GM12878 (cell line): ENCODE measurements around the gene NEU4. TPM values are rescaled to one million over a fixed set of nuclear protein-coding genes. Genes with fewer than 3 reads are reported as not detected.
A peak's percentile ranks its signal among the peaks of the same experiment; 100 is the strongest.

Experiments
- ATAC-seq: fragments of 200-7000 bp; cut with Tn5 transposase; 3 replicates; pipeline ENCODE4 v1.9.1; 2020; ENCODE audit warnings: mild to moderate bottlenecking, moderate library complexity
- BruUV-seq: library from RNA; stranded (reverse); fragments of 400-500 nt; replicated peaks from 2 replicates; lab custom pipeline; 2021; lab: Mats Ljungman, UMichigan
- CTCF ChIA-PET: fragments of 300-600 bp; sonication (Branson Sonifier 250); formaldehyde crosslinking; extraction: SDS; loops from one replicate; lab custom pipeline; 2021; ENCODE audit warnings: inconsistent platforms; lab: Yijun Ruan, JAX
- POLR2A ChIA-PET: fragments of 350-600 bp; formaldehyde crosslinking; extraction: SDS; loops from one replicate; lab custom pipeline; 2021; ENCODE audit warnings: inconsistent platforms; lab: Charles Lee
- RAD21 ChIA-PET: fragments of 300-600 bp; sonication (Branson Sonifier 250); formaldehyde crosslinking; loops from one replicate; lab custom pipeline; 2023; ENCODE audit warnings: antibody characterized with exemption; ENCODE audit not compliant: unreplicated experiment; lab: Charles Lee
- SMC1A ChIA-PET: fragments of 300-600 bp; sonication (Branson Sonifier 250); formaldehyde crosslinking; loops from one replicate; lab custom pipeline; 2023; ENCODE audit not compliant: unreplicated experiment, uncharacterized antibody; lab: Charles Lee
- DNase-seq: peaks from one replicate; pipeline ENCODE4 v3.0.0-alpha.2; 2011; ENCODE audit warnings: low read depth, low spot score
- FAIRE-seq: peaks from 3 replicates; lab custom pipeline; 2011; peaks lifted over from hg19 to GRCh38; lab: Jason Lieb, UNC
- H2AFZ ChIP-seq: 2 replicates; pipeline ENCODE4 v1.6.0; 2011; ENCODE audit warnings: low read depth, low read length, control low read depth; ENCODE audit not compliant: control insufficient read depth
- H3K27ac ChIP-seq: 2 replicates; pipeline ENCODE4 v1.5.1; 2011; ENCODE audit warnings: control low read depth; ENCODE audit not compliant: control insufficient read depth, insufficient read depth
- H3K27me3 ChIP-seq, 2 experiments: replicated peaks in 1 of 2; 2 replicates each; pipeline versions ENCODE4 v1.6.0 to v1.6.1; 2011; ENCODE audit warnings: low read length in 1 of 2; ENCODE audit not compliant: control insufficient read depth in 2 of 2, insufficient read depth in 2 of 2
- H3K36me3 ChIP-seq, 2 experiments: 2 replicates each; pipeline ENCODE4 v1.5.1; 2011; ENCODE audit warnings: low read length in 1 of 2; ENCODE audit not compliant: control insufficient read depth in 2 of 2, insufficient read depth in 2 of 2
- H3K4me1 ChIP-seq: 2 replicates; pipeline ENCODE4 v1.6.1; 2011; ENCODE audit warnings: mild to moderate bottlenecking, low read length, moderate library complexity, mixed read lengths; ENCODE audit not compliant: control insufficient read depth, insufficient read depth
- H3K4me2 ChIP-seq: 2 replicates; pipeline ENCODE4 v1.6.0; 2011; ENCODE audit warnings: control low read depth; ENCODE audit not compliant: control insufficient read depth, insufficient read depth
- H3K4me3 ChIP-seq: fragments of 200-600 bp; sonication (generic); 2 replicates; pipeline ENCODE4 v1.5.1; 2016
- H3K79me2 ChIP-seq: 2 replicates; pipeline ENCODE4 v1.6.0; 2011; ENCODE audit warnings: low read length; ENCODE audit not compliant: control insufficient read depth, insufficient read depth
- H3K9ac ChIP-seq: 2 replicates; pipeline ENCODE4 v1.8.0; 2011; ENCODE audit warnings: low read length, control low read depth, mixed read lengths; ENCODE audit not compliant: control insufficient read depth, insufficient read depth
- H3K9me3 ChIP-seq: replicated peaks from 3 replicates; pipeline ENCODE4 v1.5.1; 2011; ENCODE audit warnings: mild to moderate bottlenecking, low read length; ENCODE audit not compliant: control insufficient read depth, insufficient read depth
- H4K20me1 ChIP-seq: 2 replicates; pipeline ENCODE4 v1.6.0; 2011; ENCODE audit not compliant: control insufficient read depth, insufficient read depth
- ATF7 ChIP-seq: fragments of 450-650 bp; IDR thresholded peaks from 2 replicates; pipeline ENCODE4 v1.6.1; 2016; ENCODE audit warnings: low read depth, mild to moderate bottlenecking
- BHLHE40 ChIP-seq, 2 experiments: fragments of 450-650 bp in 1 of 2; IDR thresholded peaks; 2 replicates each; pipeline ENCODE4 v1.6.1; 2011 to 2017; ENCODE audit warnings: low read depth in 2 of 2, borderline replicate concordance in 1 of 2, improper control_type of control experiment in 1 of 2, low read length in 1 of 2, mild to moderate bottlenecking in 1 of 2
- ESRRA ChIP-seq: IDR thresholded peaks from 2 replicates; pipeline ENCODE4 v1.6.1; 2012; ENCODE audit warnings: mild to moderate bottlenecking, low read length, improper control_type of control experiment
- NR2F1 ChIP-seq: fragments of 450-650 bp; conservative IDR thresholded peaks from 2 replicates; pipeline ENCODE4 v1.6.1; 2017; ENCODE audit warnings: mild to moderate bottlenecking
- PML ChIP-seq: IDR thresholded peaks from 2 replicates; pipeline ENCODE4 v1.6.1; 2012; ENCODE audit warnings: low read length, inconsistent platforms
- ZZZ3 ChIP-seq: IDR thresholded peaks from 2 replicates; pipeline ENCODE4 v1.6.1; 2011; ENCODE audit warnings: low read depth; ENCODE audit not compliant: control insufficient read depth, insufficient read length
- WGBS: methylation state at CpG from one replicate; pipeline ENCODE4 v1.1.6; 2016; ENCODE audit warnings: low lambda C conversion rate; ENCODE audit not compliant: insufficient replicate concordance, insufficient coverage; ENCODE audit errors: missing lambda C conversion rate; 5-methylcytosine and 5-hydroxymethylcytosine counted together
- in situ Hi-C: fragments of 300-500 bp; cut with MboI; formaldehyde crosslinking; loops from 9 replicates; pipeline ENCODE4 v1.14.3; 2018; ENCODE audit warnings: mixed read lengths
- intact Hi-C: fragments of 100-400 bp; cut with micrococcal nuclease; formaldehyde crosslinking; loops from one replicate; pipeline ENCODE4 v1.14.2; 2022; ENCODE audit not compliant: unreplicated experiment
- polyA plus RNA-seq, 11 experiments: library from polyadenylated mRNA; depleted of rRNA in 4 of 11; unstranded in 6 of 11; stranded (reverse) in 5 of 11; fragments of >200 nt; fragmentation: Nextera tagmentation in 4 of 11; fragmentation: Illumina TruSeq in 1 of 11; extraction: Ambion mirVana in 4 of 11; extraction: Trizol in 1 of 11; gene quantifications; 1 replicate in 1 of 11; 2 replicates in 10 of 11; pipeline versions ENCODE4 v1.2.1 to v1.2.3, GENCODE V29; 2011 to 2016; ENCODE audit warnings: inconsistent platforms in 2 of 11, missing spikeins in 2 of 11, low read depth in 1 of 11
- total RNA-seq, 4 experiments: library from RNA; depleted of rRNA in 3 of 4; stranded (reverse); fragments of >200 nt in 3 of 4; fragmentation: Illumina TruSeq in 1 of 4; extraction: Trizol in 1 of 4; gene quantifications; 2 replicates each; pipeline versions ENCODE4 v1.2.1 to v1.2.3, GENCODE V29; 2013 to 2021
- TF ChIP-seq, protein P1 (sequence below): IDR thresholded peaks from 2 replicates; pipeline ENCODE4 v1.6.1; 2011; ENCODE audit warnings: mild to moderate bottlenecking, low read depth, low read length, moderate library complexity; ENCODE audit not compliant: insufficient replicate concordance
- TF ChIP-seq, protein P2 (sequence below): IDR thresholded peaks from 2 replicates; pipeline ENCODE4 v1.6.1; 2012; ENCODE audit warnings: low read depth, low read length, improper control_type of control experiment

Gene NEU4
- total and polyA plus RNA-seq, 10 of the 15 experiments (the other 5 are each of a cell fraction or from before 2014, with no cell fraction given): 0.01 to 0.28 (median 0.14) TPM; not detected in 5

DNA sequence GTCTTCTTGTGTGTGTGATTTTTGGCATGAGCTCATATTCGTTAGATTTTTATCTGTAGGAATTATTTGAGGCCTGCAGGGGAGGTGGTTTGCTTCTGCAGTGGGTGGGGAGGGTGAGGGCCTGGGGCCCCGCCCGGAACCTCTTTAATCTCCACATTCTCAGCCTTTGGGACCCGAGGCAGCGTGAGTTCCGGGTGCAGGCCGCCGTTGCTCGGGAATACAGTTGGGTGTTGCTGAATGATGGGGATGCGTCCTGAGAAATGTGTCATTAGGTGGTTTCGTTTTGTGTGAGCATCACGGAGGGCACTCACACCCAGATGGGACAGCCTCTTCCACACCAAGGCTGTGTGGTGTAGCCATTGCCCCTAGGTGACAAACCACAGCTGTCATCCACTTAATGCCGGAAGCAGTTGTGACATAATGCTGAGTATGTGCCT is 46.0 kb upstream of the NEU4 start (continued):
- TF ChIP-seq, protein P1, sequence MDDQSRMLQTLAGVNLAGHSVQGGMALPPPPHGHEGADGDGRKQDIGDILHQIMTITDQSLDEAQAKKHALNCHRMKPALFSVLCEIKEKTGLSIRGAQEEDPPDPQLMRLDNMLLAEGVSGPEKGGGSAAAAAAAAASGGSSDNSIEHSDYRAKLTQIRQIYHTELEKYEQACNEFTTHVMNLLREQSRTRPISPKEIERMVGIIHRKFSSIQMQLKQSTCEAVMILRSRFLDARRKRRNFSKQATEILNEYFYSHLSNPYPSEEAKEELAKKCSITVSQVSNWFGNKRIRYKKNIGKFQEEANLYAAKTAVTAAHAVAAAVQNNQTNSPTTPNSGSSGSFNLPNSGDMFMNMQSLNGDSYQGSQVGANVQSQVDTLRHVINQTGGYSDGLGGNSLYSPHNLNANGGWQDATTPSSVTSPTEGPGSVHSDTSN: peak; percentile 72
- no peak for TF ChIP-seq ESRRA
- TF ChIP-seq PML: no peak
- peak; percentile 86; the same call in 1 of the 2 replicates for TF ChIP-seq ATF7

DNA sequence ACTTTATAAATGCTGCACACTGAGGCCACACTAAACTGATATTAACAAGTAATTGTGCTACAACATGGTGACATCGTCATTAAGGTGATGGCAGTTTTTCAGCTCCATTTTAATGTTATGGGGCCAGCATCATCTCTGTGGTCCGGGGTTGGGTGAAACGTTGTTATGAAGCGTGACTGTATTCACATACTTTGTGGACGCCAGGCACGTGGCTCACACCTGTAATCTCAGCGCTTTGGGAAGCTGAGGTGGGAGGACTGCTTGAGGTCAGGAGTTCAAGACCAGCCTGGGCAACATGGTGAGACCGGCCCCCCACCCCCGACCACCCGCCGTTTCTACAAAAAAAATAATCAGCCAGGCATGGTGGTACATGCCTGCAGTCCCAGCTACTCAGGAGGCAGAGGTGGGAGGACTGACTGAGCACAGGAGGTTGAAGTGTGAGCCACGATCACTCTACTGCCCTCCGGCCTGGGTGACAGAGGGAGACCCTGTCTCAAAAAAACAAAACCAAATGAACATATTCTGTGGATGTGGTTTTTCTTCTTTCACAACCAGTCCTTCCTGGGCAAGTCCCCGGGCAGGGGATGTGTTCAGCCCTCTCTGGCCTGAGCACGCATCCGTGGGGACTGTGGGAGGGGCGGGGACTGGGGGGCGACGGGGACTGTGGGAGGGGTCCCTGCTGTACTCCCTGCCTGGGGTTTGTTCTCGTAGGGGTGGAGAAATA is 45.3 kb upstream of the NEU4 start:
- H3K9ac ChIP-seq: peak overlapping the region; percentile 35

More for the DNA sequence above, 45.3 kb upstream of the NEU4 start:
- Histone ChIP-seq H4K20me1 (no peaks in the 10 kb centered on the region), H3K4me3 (no peak overlapping the region)
- ChIA-PET RAD21 (interaction anchor here (0.7 to 1.5 kb wide), 5 partner anchors 9 to 78 kb away, joined by 3 to 9 read pairs (median 3); partner anchors contain the start of gene ING5), POLR2A (interaction anchor here (0.7 to 1.5 kb wide), 3 partner anchors 49 to 640 kb away, joined by 5 to 11 read pairs (median 6); no protein-coding TSS in a partner anchor)
- intact Hi-C loops: no loop called here
- TF ChIP-seq ZZZ3: no peak
- TF ChIP-seq, protein P2, sequence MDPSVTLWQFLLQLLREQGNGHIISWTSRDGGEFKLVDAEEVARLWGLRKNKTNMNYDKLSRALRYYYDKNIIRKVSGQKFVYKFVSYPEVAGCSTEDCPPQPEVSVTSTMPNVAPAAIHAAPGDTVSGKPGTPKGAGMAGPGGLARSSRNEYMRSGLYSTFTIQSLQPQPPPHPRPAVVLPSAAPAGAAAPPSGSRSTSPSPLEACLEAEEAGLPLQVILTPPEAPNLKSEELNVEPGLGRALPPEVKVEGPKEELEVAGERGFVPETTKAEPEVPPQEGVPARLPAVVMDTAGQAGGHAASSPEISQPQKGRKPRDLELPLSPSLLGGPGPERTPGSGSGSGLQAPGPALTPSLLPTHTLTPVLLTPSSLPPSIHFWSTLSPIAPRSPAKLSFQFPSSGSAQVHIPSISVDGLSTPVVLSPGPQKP: no peak
- peak; percentile 15; the same call in 1 of the 2 replicates for TF ChIP-seq NR2F1
- TF ChIP-seq BHLHE40 (IDR thresholded peaks at IDR 0.05; ENCODE audit: borderline replicate concordance in 1 of 2, low read depth in 2 of 2, low read length in 1 of 2): peak in 1 of 2 experiments; percentile 85; a peak in 2 of 4 replicates
- TF ChIP-seq, all 136 proteins: peak for 2
- H2AFZ ChIP-seq: no peak overlapping the region; the same call in 1 of the 2 replicates
- no peaks in the 10 kb centered on the region for H3K79me2 ChIP-seq
- no peak overlapping the region for H3K4me2 ChIP-seq
- ATAC-seq (peak; percentile 38), DNase-seq (no peak), FAIRE-seq (no peak)
- in situ Hi-C loops: no loop called here
- ChIA-PET CTCF (interaction anchor here (0.9 to 1.5 kb wide), 4 partner anchors 9 to 115 kb away, joined by 4 to 5 read pairs (median 4); partner anchors contain the start of gene D2HGDH), SMC1A (interaction anchor here (0.9 to 1.4 kb wide), 3 partner anchors 20 to 115 kb away, joined by 5 to 6 read pairs (median 6); no protein-coding TSS in a partner anchor)
- 86% methylated on average over 20 of the region's 20 CpGs for WGBS
- H3K27me3 ChIP-seq: no peaks in the 10 kb centered on the region
- peaks cover 11% of the 10 kb centered on the region for H3K4me1 ChIP-seq
- H3K27ac ChIP-seq: peak overlapping the region; percentile 57
- peaks cover 5 to 13% of the 10 kb centered on the region in 2 experiments; a peak in 3 of 4 replicates for H3K36me3 ChIP-seq
- no TSS peak for BruUV-seq
- no peaks in the 10 kb centered on the region for H3K9me3 ChIP-seq
